Measurements from ENCODE around the gene ARHGAP42. TPM values are rescaled to one million over a fixed set of nuclear protein-coding genes. Genes with fewer than 3 reads are reported as not detected.

The ARHGAP42 gene
- total RNA-seq, 1 experiment from 2014 or later = 8.0 TPM

- TF ChIP-seq CTCF (conservative IDR thresholded peaks at IDR 0.05; ENCODE audit: low read depth, low read length) = no peak
- no peak for TF ChIP-seq EZH2 (IDR thresholded peaks at IDR 0.05; ENCODE audit: borderline replicate concordance, low read depth, low read length, poor library complexity, severe bottlenecking)
- Histone ChIP-seq H3K9me3 (ENCODE audit: low read depth, low read length, poor library complexity, severe bottlenecking) (no peaks in the 10 kb centered on the region), H3K4me1 (ENCODE audit: insufficient read depth, low read length, poor library complexity, severe bottlenecking) (peaks cover 24% of the 10 kb centered on the region), H3K27me3 (replicated peaks; ENCODE audit: insufficient read depth, low read depth, low read length, poor library complexity) (no peaks in the 10 kb centered on the region), H3K4me3 (ENCODE audit: low read depth, low read length, poor library complexity, severe bottlenecking) (no peak overlapping the region), H3K27ac (ENCODE audit: low read depth, low read length, poor library complexity, severe bottlenecking) (no peak overlapping the region), H3K36me3 (ENCODE audit: insufficient read depth, low read length, poor library complexity, severe bottlenecking) (no peaks in the 10 kb centered on the region)
- intact Hi-C loops (cut with micrococcal nuclease; ENCODE audit: unreplicated experiment) = no loop called here
- DNase-seq (ENCODE audit: low spot score) = no peak
- POLR2A ChIA-PET (ENCODE audit: low non-redundant PET) = no interaction called here
- BruUV-seq (replicated peaks) = no TSS peak
- CTCF ChIA-PET = no interaction called here
These were observed 187.1 kb downstream of the ARHGAP42 start for GRCh38 chr11:100874203-100874602.

GRCh38 chr11:100875521-100875869 lies 188.4 kb downstream of the ARHGAP42 start:
- TF ChIP-seq CTCF (conservative IDR thresholded peaks at IDR 0.05; ENCODE audit: low read depth, low read length) (no peak), EZH2 (IDR thresholded peaks at IDR 0.05; ENCODE audit: borderline replicate concordance, low read depth, low read length, poor library complexity, severe bottlenecking) (no peak)
- DNase-seq (ENCODE audit: low spot score) = no peak
- H3K4me1 ChIP-seq (ENCODE audit: insufficient read depth, low read length, poor library complexity, severe bottlenecking) = peaks cover 24% of the 10 kb centered on the region
- H3K27me3 ChIP-seq (replicated peaks; ENCODE audit: insufficient read depth, low read depth, low read length, poor library complexity) = no peaks in the 10 kb centered on the region
- ChIA-PET CTCF (no interaction called here), POLR2A (ENCODE audit: low non-redundant PET) (no interaction called here)
- H3K36me3 ChIP-seq (ENCODE audit: insufficient read depth, low read length, poor library complexity, severe bottlenecking) = no peaks in the 10 kb centered on the region
- H3K9me3 ChIP-seq (ENCODE audit: low read depth, low read length, poor library complexity, severe bottlenecking) = no peaks in the 10 kb centered on the region
- no TSS peak for BruUV-seq (replicated peaks)
- no peak overlapping the region for H3K4me3 ChIP-seq (ENCODE audit: low read depth, low read length, poor library complexity, severe bottlenecking)
- H3K27ac ChIP-seq (ENCODE audit: low read depth, low read length, poor library complexity, severe bottlenecking) = no peak overlapping the region
- intact Hi-C loops (cut with micrococcal nuclease; ENCODE audit: unreplicated experiment) = no loop called here

- DNase-seq (ENCODE audit: low spot score) = peak; percentile 88
These were observed 189.9 kb downstream of the ARHGAP42 start for GRCh38 chr11:100876815-100877520.

More at GRCh38 chr11:100876815-100877520, 189.9 kb downstream of the ARHGAP42 start:
- Histone ChIP-seq H3K9me3 (ENCODE audit: low read depth, low read length, poor library complexity, severe bottlenecking) (no peaks in the 10 kb centered on the region), H3K36me3 (ENCODE audit: insufficient read depth, low read length, poor library complexity, severe bottlenecking) (no peaks in the 10 kb centered on the region), H3K27me3 (replicated peaks; ENCODE audit: insufficient read depth, low read depth, low read length, poor library complexity) (no peaks in the 10 kb centered on the region), H3K27ac (ENCODE audit: low read depth, low read length, poor library complexity, severe bottlenecking) (peak overlapping the region; percentile 35), H3K4me1 (ENCODE audit: insufficient read depth, low read length, poor library complexity, severe bottlenecking) (peaks cover 24% of the 10 kb centered on the region), H3K4me3 (ENCODE audit: low read depth, low read length, poor library complexity, severe bottlenecking) (no peak overlapping the region)
- intact Hi-C loops (cut with micrococcal nuclease; ENCODE audit: unreplicated experiment) = no loop called here
- POLR2A ChIA-PET (ENCODE audit: low non-redundant PET) = no interaction called here
- BruUV-seq (replicated peaks) = no TSS peak
- TF ChIP-seq CTCF (conservative IDR thresholded peaks at IDR 0.05; ENCODE audit: low read depth, low read length) (no peak), EZH2 (IDR thresholded peaks at IDR 0.05; ENCODE audit: borderline replicate concordance, low read depth, low read length, poor library complexity, severe bottlenecking) (no peak)
- CTCF ChIA-PET = no interaction called here

Measured in A673 (cell line).